Esophagus squamous epithelium (tissue), 5 donors: ENCODE data around the gene HSPA9. TPM values are rescaled to one million over a fixed set of nuclear protein-coding genes. Genes with fewer than 3 reads are reported as not detected.
"Not testable (repeated sequence)": the region's sequence is repeated elsewhere in the genome, so short reads cannot be mapped to it uniquely, and the experiment has no call there.

Source experiments
- DNase-seq: peaks from one replicate; lab custom pipeline; 2025; lab: John Stamatoyannopoulos, UW
- H3K27ac ChIP-seq, 4 donors: fragments of 200-600 bp; sonication (generic); one replicate each; pipeline ENCODE4 v1.5.1; 2016 to 2019; ENCODE audit warnings: mild to moderate bottlenecking in 1 of 4
- H3K27me3 ChIP-seq, 4 donors: fragments of 200-600 bp; sonication (generic); 1 replicate in 3 of 4; 2 replicates in 1 of 4; pipeline versions ENCODE4 v1.5.1 to v1.6.0; 2017 to 2021; ENCODE audit warnings: antibody characterized with exemption in 1 of 4
- H3K36me3 ChIP-seq, 3 donors: fragments of 200-600 bp; sonication (generic); one replicate each; pipeline ENCODE4 v1.5.1; 2016 to 2019
- H3K4me1 ChIP-seq, 3 donors: fragments of 200-600 bp; sonication (generic); one replicate each; pipeline ENCODE4 v1.5.1; 2017 to 2019
- H3K4me3 ChIP-seq, 4 donors: fragments of 200-600 bp; sonication (generic); 1 replicate in 3 of 4; 2 replicates in 1 of 4; pipeline ENCODE4 v1.5.1; 2016 to 2019; ENCODE audit warnings: mild to moderate bottlenecking in 2 of 4, moderate library complexity in 1 of 4
- H3K9me3 ChIP-seq, 3 donors: fragments of 200-600 bp; sonication (generic); one replicate each; pipeline ENCODE4 v1.5.1; 2016 to 2019
- POLR2A ChIP-seq, 4 donors: fragments of 450-650 bp; IDR thresholded peaks; one replicate each; pipeline ENCODE4 v1.6.1; 2017; ENCODE audit warnings: antibody characterized with exemption in 4 of 4, mild to moderate bottlenecking in 4 of 4, moderate library complexity in 3 of 4
- WGBS, 2 donors: methylation state at CpG; one replicate each; pipeline ENCODE4 v1.1.5; 2018; 5-methylcytosine and 5-hydroxymethylcytosine counted together
- intact Hi-C: fragments of 100-400 bp; cut with DNase I; formaldehyde crosslinking; loops from one replicate; pipeline ENCODE4 v1.15.0; 2022
- total RNA-seq, 4 donors: library from RNA; depleted of rRNA; stranded (reverse); fragments of >200 nt; gene quantifications; one replicate each; pipeline ENCODE4 v1.1.0, GENCODE V29; 2016
- TF ChIP-seq, protein P1 (sequence below), 6 experiments: fragments of 450-650 bp in 4 of 6; fragments of 200-600 bp in 2 of 6; sonication (generic) in 2 of 6; IDR thresholded peaks; one replicate each; pipeline ENCODE4 v1.5.1; 2016 to 2019; ENCODE audit warnings: antibody characterized with exemption in 6 of 6, mild to moderate bottlenecking in 4 of 6, moderate library complexity in 4 of 6
- donor health status: DM: yes; HTN: yes; CAD: no.

The HSPA9 gene
- total RNA-seq, 4 donors from 2014 or later = 185 to 354 (median 279) TPM

DNA sequence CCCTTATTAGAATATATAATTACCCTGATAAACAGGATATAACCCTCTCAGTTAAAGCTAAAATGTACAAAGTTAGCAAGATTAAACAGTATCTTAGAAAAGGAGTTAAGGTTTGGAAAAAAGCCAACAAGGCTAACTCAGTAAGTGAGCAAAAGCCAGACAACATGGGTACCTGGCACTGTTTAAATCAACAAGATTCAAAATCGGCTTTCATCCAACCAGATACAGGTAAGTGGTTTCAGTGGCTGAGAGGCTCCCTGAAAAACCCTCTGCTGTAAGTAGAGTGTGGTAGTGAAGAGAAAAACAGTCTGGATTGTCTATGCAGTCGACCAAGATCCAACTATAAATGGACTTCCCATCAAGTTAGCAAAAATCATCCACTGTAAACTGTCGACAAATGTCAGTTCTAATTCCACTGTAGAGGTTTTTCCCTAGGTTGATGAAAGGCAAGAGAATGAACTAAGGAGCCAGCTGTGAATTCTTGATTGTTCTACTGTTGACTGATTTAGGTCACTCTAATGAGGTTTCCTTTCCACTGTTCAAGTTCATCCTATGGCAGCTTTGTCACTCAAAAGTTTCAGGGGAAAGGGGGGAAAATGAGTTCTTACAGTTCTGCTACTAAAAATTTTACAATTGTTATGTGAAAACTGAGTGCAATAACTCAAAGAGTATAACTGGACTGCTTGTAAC lies 59.5 kb downstream of the HSPA9 start:
- no peak for DNase-seq
- Histone ChIP-seq H3K27me3 (no peaks in the 10 kb centered on the region), H3K27ac (no peak overlapping the region), H3K36me3 (peaks cover 26 to 83% (median 40%) of the 10 kb centered on the region in 3 donors), H3K4me3 (no peak overlapping the region), H3K4me1 (peaks cover 0 to 3% (median 0%) of the 10 kb centered on the region in 3 donors), H3K9me3 (no peaks in the 10 kb centered on the region)
- WGBS, 2 donors = 69 to 73% methylated on average over 3 of the region's 3 CpGs
- intact Hi-C loops = no loop called here
- no peak for TF ChIP-seq POLR2A (IDR thresholded peaks at IDR 0.05)
- TF ChIP-seq, protein P1, sequence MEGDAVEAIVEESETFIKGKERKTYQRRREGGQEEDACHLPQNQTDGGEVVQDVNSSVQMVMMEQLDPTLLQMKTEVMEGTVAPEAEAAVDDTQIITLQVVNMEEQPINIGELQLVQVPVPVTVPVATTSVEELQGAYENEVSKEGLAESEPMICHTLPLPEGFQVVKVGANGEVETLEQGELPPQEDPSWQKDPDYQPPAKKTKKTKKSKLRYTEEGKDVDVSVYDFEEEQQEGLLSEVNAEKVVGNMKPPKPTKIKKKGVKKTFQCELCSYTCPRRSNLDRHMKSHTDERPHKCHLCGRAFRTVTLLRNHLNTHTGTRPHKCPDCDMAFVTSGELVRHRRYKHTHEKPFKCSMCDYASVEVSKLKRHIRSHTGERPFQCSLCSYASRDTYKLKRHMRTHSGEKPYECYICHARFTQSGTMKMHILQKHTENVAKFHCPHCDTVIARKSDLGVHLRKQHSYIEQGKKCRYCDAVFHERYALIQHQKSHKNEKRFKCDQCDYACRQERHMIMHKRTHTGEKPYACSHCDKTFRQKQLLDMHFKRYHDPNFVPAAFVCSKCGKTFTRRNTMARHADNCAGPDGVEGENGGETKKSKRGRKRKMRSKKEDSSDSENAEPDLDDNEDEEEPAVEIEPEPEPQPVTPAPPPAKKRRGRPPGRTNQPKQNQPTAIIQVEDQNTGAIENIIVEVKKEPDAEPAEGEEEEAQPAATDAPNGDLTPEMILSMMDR (IDR thresholded peaks at IDR 0.05) = no peak

GRCh38 chr5:138514021-138514420 lies 61.2 kb downstream of the HSPA9 start:
- Histone ChIP-seq H3K27me3 (no peaks in the 10 kb centered on the region), H3K27ac (no peak overlapping the region), H3K36me3 (peaks cover 31 to 96% (median 47%) of the 10 kb centered on the region in 3 donors), H3K4me3 (no peak overlapping the region), H3K9me3 (no peaks in the 10 kb centered on the region), H3K4me1 (peaks cover 0 to 5% (median 0%) of the 10 kb centered on the region in 3 donors)
- TF ChIP-seq POLR2A (IDR thresholded peaks at IDR 0.05) = no peak
- TF ChIP-seq, protein P1 (IDR thresholded peaks at IDR 0.05) = no peak
- intact Hi-C loops = no loop called here
- 92 to 100% methylated on average over 1 of the region's 1 CpG for WGBS, 2 donors
- DNase-seq = no peak

DNA sequence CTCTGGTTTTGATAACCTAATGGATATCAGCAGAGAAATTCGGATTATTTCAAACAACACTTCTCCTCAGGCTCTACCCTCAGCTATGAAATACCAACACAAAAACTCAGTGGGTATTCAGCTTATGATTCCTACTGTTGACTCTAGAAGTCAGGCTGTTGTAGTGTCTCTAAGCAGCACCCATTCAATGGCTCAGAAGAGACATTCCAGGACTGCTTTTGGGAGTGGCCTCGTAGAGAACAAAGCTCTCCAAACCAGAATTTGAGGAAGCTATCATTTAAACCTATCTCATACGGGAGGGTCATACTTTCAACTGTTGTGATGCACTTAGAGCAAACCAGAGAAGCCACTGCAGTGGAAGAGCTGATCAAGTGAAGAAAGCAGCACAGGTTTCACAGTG lies 66.2 kb downstream of the HSPA9 start:
- Histone ChIP-seq H3K27me3 (no peaks in the 10 kb centered on the region), H3K27ac (peak overlapping the region in 3 of 4 donors; percentile 2 to 34 (median 24)), H3K9me3 (no peaks in the 10 kb centered on the region), H3K36me3 (peaks cover 15 to 76% (median 30%) of the 10 kb centered on the region in 3 donors), H3K4me1 (peaks cover 16 to 39% (median 21%) of the 10 kb centered on the region in 3 donors), H3K4me3 (no peak overlapping the region)
- TF ChIP-seq POLR2A (IDR thresholded peaks at IDR 0.05) = no peak
- TF ChIP-seq, protein P1 (IDR thresholded peaks at IDR 0.05) = no peak
- DNase-seq = no peak
- 51 to 55% methylated on average over 3 of the region's 3 CpGs for WGBS, 2 donors
- intact Hi-C loops = no loop called here

DNA sequence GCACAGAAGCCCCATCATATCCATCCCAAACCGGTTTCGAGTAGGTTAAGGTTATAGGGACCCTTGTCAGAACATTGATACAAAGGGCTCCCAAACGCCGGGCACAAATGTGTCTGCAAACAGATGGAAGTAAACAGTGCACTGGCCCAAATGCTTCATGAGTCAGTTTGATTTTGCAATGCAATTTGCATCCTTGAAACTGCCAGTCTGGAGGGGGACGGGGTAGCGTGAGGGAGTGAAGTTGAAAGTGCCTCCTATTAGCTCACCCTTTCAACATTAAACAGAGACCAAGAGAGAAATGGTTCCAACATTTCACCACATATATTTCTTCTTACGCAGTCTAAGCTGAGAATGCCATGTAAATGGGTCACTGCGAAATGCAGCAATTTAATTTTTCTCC lies 67.7 kb downstream of the HSPA9 start:
- DNase-seq, H3K4me3 ChIP-seq, H3K9me3 ChIP-seq, H3K27me3 ChIP-seq, intact Hi-C loops: not testable (repeated sequence)
- Histone ChIP-seq H3K27ac (peak overlapping the region in 2 of 4 donors; percentile 30 to 44), H3K4me1 (peaks cover 18 to 54% (median 33%) of the 10 kb centered on the region in 3 donors), H3K36me3 (peaks cover 9 to 61% (median 29%) of the 10 kb centered on the region in 3 donors)
- 72 to 81% methylated on average over 8 of the region's 8 CpGs for WGBS, 2 donors

DNA sequence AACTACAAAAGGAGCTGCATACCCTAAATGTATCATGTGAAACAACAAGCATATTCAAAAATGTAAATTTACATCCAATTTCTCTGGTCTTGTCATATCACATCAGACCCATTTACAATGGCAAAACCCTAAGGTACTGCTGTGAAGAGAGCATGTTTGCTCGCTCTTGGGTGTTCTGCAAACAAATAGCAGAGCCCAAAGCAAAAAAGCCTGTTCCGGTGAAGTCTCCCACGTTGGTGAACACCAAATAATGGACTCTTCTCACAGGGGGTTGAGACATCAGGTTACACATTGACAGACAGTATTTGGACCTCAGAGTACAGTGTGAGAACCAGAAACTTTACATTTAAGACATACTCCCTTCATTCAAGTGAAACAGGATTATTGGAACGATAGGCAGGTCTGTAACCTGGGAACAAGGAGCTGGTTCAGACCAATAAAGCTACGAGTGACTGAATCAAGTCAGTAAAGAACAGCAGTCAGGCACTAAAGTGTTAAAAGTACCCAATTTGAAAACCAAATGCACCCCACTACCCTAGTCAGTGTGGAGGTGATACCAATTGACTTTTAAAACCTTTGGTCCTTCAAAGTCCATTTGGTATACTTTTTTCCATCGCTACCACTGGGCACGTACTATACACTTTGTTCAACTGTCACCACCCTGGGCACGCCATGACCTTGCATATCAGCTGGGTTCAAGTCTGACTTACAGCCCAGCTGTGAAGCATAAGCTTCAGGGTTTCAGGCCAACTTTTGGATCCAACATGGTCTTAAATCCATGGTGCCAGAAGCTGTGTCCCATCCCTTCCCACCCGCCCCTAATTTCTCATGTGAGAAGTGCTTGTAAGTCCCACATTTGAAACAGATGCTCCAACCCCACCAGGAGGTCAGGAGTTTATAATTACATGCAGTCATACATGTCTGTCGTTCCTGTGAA lies 68.6 kb downstream of the HSPA9 start:
- TF ChIP-seq, protein P1 (IDR thresholded peaks at IDR 0.05) = no peak
- no peak for TF ChIP-seq POLR2A (IDR thresholded peaks at IDR 0.05)
- peaks cover 21 to 63% (median 40%) of the 10 kb centered on the region in 3 donors for H3K4me1 ChIP-seq
- peaks cover 9 to 55% (median 29%) of the 10 kb centered on the region in 3 donors for H3K36me3 ChIP-seq
- WGBS, 2 donors = 85 to 86% methylated on average over 9 of the region's 10 CpGs
- H3K9me3 ChIP-seq = no peaks in the 10 kb centered on the region
- H3K4me3 ChIP-seq = no peak overlapping the region
- H3K27me3 ChIP-seq = no peaks in the 10 kb centered on the region
- H3K27ac ChIP-seq = peak overlapping the region in 1 of 4 donors; percentile 30
- intact Hi-C loops = no loop called here
- DNase-seq = no peak
